ENCODE data around the gene SPACA4. TPM values are rescaled to one million over a fixed set of nuclear protein-coding genes. Genes with fewer than 3 reads are reported as not detected.

Gene SPACA4
- total RNA-seq, 2 donors from 2014 or later, result not detected

DNA sequence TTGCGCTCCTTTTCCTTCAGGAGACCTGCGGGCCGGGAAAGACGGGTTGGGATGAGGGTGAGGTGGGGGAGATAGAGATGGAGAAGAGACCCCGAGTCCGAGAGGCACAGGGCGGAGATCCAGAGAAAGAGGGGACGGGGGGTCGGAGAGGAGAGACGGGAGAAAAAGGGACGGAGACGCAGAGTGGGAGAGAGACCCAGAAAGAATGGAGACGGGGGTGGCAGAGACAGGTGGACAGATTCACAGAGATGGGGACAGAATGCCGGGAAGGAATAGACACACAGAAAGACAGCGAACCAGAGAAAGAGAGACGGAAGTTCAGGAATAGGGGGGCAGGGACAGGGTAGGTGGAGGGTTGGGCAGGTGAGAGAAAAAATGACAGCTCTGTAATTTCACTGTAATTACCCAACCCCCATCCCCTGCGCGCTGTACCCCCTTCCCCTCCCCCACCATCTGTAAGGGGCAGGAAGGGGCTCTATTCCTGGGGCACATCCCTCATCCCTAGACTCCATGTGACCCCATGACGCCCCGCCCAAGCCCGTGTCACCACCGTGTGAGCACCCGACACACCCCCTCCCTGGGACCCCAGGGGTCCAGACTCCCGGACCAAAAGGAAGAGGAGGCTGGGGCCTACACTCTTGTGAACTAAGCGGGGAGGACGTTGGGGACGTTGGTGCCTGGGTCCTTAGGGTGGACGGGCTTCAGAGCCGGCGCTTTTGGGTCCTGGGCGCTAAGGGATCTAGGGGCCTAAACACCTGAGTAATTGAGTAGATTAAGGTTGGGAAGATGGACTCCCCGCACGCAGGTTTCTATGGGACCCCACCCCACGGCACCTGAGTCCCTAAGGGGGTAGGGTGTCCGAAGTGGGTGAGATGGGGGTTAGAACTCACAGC, 29.7 kb downstream of the SPACA4 start:
- WGBS, 2 donors, result 1% methylated on average over 29 to 35 of the region's 35 CpGs
- peak overlapping the region; percentile 95 to 98 (median 96) for H3K27ac ChIP-seq
- DNase-seq, result peak in 1 of 4 donors; percentile 63
- H3K9me3 ChIP-seq, result no peaks in the 10 kb centered on the region
- H3K4me1 ChIP-seq, result peaks cover 45% of the 10 kb centered on the region
- no peak for TF ChIP-seq POLR2A (IDR thresholded peaks at IDR 0.05)
- TF ChIP-seq, protein P1, sequence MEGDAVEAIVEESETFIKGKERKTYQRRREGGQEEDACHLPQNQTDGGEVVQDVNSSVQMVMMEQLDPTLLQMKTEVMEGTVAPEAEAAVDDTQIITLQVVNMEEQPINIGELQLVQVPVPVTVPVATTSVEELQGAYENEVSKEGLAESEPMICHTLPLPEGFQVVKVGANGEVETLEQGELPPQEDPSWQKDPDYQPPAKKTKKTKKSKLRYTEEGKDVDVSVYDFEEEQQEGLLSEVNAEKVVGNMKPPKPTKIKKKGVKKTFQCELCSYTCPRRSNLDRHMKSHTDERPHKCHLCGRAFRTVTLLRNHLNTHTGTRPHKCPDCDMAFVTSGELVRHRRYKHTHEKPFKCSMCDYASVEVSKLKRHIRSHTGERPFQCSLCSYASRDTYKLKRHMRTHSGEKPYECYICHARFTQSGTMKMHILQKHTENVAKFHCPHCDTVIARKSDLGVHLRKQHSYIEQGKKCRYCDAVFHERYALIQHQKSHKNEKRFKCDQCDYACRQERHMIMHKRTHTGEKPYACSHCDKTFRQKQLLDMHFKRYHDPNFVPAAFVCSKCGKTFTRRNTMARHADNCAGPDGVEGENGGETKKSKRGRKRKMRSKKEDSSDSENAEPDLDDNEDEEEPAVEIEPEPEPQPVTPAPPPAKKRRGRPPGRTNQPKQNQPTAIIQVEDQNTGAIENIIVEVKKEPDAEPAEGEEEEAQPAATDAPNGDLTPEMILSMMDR (IDR thresholded peaks at IDR 0.05), result no peak
- ATAC-seq, result no peak
- H3K4me3 ChIP-seq, result peak overlapping the region; percentile 51 to 62
- H3K27me3 ChIP-seq, result no peaks in the 10 kb centered on the region
- intact Hi-C loops (cut with DNase I), result no loop called here
- H3K36me3 ChIP-seq (replicated peaks in 1 of 2; ENCODE audit: insufficient read depth in 1 of 2, low read depth in 2 of 2), result no peaks in the 10 kb centered on the region

DNA sequence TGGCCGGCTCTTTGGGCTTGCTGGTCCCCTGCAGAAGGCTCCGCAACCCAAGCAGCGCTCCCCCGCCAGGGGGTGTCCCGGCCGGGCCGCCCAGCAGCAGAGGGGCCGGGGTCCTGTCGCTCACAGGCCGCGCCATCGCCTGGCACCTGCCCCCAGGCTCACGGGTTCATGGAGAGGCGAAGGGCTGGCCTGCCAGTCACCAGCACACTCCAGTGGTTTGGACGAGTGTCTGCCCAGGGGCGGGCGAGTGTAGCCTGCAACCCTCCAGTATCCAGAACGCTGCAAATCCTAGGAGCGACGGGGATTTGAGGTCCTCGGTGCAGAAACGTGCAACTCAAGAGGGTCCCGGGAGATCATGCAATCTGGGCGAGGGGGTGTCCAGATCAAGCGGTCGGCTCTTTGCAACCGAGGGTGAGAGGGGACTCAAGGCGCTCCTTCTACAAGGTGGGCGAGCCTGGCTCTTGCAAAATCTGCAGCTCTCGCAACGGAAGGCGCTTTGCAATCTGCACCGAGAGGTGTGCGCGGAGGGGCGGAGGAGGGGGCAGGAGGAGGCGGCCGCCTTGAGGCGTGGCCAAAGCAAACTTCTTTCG, 30.4 kb downstream of the SPACA4 start, which contains the start of gene DBP:
DBP (minus strand) TSS at position 521 of the 590 bp plus-strand sequence; CDS start at position 136, 385 bp downstream.
- intact Hi-C loops (cut with DNase I), result no loop called here
- TF ChIP-seq, protein P1 (IDR thresholded peaks at IDR 0.05), result peak in 4 of 7 experiments; percentile 14 to 26 (median 23)
- peak; percentile 35 to 57 (median 48) for TF ChIP-seq POLR2A (IDR thresholded peaks at IDR 0.05)
- Histone ChIP-seq H3K36me3 (replicated peaks in 1 of 2; ENCODE audit: insufficient read depth in 1 of 2, low read depth in 2 of 2) (no peaks in the 10 kb centered on the region), H3K4me1 (peaks cover 46% of the 10 kb centered on the region), H3K27ac (peak within 1 kb of the TSS; percentile 95 to 98 (median 96)), H3K27me3 (no peaks in the 10 kb centered on the region), H3K9me3 (no peaks in the 10 kb centered on the region), H3K4me3 (peak within 1 kb of the TSS; percentile 51 to 62)
- DNase-seq (peak in 3 of 4 donors; percentile 64 to 65 (median 65)), ATAC-seq (no peak)
- WGBS, 2 donors, result 0% methylated on average over 6 to 40 of the region's 40 CpGs

DNA sequence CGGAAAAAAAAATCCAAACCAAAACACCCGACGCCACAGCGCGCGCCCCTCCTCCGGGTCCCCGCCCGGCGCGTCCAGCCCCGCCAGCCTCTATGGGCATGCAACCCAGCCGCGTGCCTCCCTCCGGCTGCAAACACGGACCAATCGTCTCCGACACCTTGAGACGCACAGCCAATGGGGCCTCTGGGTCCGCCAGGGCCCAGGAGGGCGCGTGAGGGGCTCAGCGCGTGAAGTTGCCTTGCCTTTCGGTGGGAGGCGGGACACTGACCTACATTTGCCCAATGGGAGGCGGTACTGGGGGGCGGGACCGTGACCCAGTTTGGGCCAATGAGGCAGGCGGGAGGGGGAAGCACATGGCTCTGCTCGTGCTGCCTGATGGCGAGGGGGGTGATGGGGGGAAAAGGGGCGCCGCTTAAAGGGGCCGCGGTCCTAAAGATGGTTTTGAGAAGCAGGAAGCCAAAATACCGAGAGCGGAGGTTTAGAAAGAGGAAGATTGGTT, 31.0 kb downstream of the SPACA4 start:
- Histone ChIP-seq H3K9me3 (no peaks in the 10 kb centered on the region), H3K27ac (peak overlapping the region; percentile 95 to 98 (median 96)), H3K27me3 (no peaks in the 10 kb centered on the region), H3K4me1 (peaks cover 46% of the 10 kb centered on the region), H3K36me3 (replicated peaks in 1 of 2; ENCODE audit: insufficient read depth in 1 of 2, low read depth in 2 of 2) (no peaks in the 10 kb centered on the region), H3K4me3 (no peak overlapping the region)
- ATAC-seq, result peak; percentile 81
- peak; percentile 99 to 100 (median 100) for DNase-seq
- TF ChIP-seq, protein P1 (IDR thresholded peaks at IDR 0.05), result no peak
- TF ChIP-seq POLR2A (IDR thresholded peaks at IDR 0.05), result no peak
- intact Hi-C loops (cut with DNase I), result no loop called here
- WGBS, 2 donors, result 0% methylated on average over 22 to 38 of the region's 38 CpGs

DNA sequence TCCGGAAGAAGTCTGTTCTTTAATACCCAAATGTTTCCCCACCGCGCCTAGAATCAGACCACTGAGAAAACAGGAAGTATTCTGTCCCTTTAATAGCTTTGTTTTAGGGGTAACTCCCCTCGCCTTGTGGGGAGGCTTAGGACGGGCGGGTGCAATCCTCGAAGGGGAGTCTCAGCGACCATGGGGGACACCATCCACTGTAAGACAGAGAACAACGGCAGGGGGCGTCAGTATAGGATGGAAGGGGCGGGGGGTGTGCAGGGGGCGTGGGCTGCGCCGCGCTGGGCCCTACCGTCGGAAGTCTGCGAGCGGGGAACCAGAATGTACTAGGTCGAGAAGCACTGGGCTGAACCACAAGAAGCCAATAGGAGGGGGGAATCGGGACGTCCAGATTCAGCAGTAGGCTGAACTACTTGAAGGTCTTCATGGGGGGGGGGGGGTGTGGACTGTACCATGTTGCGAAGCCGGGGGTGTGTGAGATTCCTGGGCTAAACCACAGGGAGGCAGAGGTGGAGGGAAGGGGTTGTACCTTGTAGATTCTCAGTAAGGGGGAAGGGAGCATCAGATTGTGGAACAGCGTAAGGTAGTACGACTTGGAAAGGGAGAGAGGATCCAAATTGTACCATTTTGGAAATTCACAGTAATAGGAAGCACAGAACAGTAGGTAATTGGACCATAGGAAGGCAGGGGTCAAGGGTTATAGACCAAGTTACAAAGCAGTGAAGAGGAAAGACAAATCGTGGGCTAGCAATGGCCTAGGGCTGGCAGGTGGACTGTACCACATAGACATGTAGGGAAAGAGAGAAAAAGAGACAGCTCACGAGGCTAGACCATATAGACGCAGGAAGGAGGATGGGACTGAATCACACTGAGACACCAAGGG, 31.6 kb downstream of the SPACA4 start:
- WGBS, 2 donors, result 6 to 8% methylated on average over 24 to 29 of the region's 29 CpGs
- Histone ChIP-seq H3K4me3 (no peak overlapping the region), H3K4me1 (peaks cover 39% of the 10 kb centered on the region), H3K36me3 (replicated peaks in 1 of 2; ENCODE audit: insufficient read depth in 1 of 2, low read depth in 2 of 2) (no peaks in the 10 kb centered on the region), H3K9me3 (no peaks in the 10 kb centered on the region), H3K27me3 (no peaks in the 10 kb centered on the region), H3K27ac (peak overlapping the region; percentile 95 to 98 (median 96))
- intact Hi-C loops (cut with DNase I), result no loop called here
- peak; percentile 91 to 96 (median 92) for DNase-seq
- TF ChIP-seq, protein P1 (IDR thresholded peaks at IDR 0.05), result peak in 2 of 7 experiments; percentile 40 to 56
- TF ChIP-seq POLR2A (IDR thresholded peaks at IDR 0.05), result peak; percentile 57 to 89 (median 88)
- peak; percentile 63 for ATAC-seq

All from body of pancreas (tissue), 4 donors.